Fibroblast of upper back skin (primary cell): ENCODE measurements around the gene SLC6A6.

Experiments
- DNase-seq: peaks from one replicate; pipeline ENCODE4 v3.0.0-alpha.2; 2013

Gene SLC6A6

DNA sequence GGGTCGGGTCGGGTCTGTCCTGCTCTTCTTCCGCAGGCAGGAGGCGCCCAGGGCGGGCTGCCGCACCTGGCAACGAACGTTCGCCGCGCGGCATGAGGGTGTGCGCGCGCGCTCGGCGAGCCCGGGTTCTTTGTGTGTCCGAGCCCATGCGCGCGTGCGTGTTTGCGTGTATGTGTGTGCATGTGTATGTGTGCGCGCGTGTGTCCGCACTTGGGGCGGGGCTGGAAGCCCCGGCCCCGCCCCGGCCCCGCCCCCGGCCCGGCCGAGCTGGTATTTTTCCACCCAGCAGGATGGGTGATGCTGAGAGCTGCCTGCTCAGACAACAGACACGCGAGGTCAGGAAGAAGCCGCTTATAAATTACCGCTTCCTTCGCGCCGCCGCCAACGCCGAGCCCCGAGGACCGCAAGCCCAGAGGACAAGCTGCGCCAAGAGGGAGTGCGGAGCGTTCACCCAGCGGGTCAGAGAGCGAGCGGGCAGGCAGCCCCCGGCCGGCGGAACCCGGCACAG is at the start of gene SLC6A6:
Gene SLC6A6 (plus strand): TSS at position 303 of the 508 bp plus-strand sequence. CDS start 41,029 bp downstream, outside the sequence.
- DNase-seq = peak; percentile 93

- DNase-seq = no peak
These were observed 48.9 kb upstream of the SLC6A6 start for GRCh38 chr3:14353502-14353901.

DNA sequence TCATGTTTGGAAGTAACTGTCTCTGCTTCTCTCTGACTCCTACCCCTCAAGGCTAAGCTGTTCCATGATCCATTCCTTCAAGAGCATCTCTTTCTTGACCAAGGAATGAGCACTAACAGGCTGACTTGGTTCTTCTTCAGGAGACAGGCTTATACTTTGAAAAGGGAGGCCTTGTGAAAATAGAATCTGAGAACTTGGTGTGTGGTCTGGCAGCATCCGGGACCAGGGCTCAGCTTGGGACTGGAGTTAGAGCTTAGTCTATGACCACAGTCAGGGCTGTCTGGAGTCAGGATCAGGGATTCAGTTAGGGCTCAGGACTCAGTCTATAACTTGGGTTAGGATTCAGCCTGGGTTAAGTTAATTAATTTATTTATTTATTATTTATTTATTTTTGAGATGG is 44.9 kb upstream of the SLC6A6 start:
- no peak for DNase-seq

DNA sequence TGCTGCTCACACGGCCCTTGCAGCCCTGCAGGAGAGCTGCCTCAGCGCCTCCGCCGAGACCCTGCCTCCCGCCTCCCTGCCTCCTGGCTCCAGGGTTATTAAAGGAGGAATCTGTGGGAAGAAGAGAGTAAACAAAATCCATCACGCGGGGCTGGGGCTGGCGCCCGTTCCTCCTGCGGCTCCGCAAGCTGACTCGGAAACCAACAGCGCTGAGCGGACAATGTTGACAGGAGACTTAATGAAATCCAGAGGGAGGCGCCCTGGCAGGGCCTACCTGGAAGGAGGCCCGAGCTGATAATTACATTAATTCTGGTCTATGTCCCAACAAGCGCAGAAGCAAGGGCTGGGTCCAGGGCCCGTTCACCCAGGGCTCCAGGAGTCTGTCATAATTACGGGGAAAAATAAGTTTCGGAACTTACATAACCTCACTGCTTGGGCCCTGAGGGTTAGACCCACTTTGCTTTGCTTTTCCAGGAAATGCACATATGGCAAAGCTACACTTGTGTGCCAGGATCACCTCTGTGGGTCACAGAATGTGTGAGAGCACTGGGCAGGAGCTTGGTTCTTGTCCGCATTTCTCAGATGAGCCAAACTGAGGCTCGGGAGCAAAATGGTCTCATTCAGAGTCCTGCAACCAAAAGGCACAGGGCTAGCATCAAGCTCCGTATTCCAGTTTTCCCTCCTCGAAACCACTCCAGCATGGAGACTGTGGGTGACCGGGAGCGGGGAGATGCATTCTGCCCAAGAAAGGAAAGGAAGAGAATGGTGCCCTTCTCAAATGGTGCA is 43.8 kb upstream of the SLC6A6 start:
- peak; percentile 69 for DNase-seq

GRCh38 chr3:14359348-14359747 is 43.1 kb upstream of the SLC6A6 start:
- no peak for DNase-seq

DNA sequence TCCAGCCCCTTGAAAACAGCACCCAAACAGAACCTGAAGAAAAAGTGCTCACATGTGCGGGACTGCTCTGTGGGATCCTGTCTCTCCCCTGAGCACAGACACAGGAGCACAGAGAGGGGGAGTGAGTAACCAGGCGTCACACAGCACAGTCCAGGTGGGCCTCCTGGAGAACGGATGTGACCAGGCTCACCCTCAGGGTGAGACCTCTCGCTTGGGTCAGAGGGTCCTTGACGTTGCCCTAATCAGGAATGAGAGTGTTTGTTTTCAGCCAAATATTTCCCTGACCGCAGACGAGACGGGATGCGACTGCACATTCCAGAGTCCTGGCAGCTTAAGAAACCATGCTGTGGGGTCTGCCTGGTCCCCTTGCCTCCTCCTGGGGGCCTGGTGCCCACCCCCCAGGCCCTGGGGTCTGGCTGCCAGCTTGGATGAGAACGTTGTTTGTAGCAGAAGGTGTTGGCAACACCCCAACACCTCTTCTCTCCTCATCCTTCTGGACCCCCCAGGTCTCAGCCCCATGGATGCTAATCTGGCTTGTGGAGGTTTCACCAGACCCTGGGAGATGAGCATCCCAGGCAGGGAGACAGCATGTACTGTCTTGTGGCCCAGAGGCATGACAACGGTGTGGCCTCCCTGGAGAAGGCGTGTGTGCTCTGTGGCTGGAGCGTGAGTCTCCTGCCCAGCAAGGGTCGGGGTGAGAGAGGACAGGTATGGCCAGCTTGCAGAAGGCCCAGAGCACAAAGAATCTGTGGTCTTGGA is 42.1 kb upstream of the SLC6A6 start:
- DNase-seq = peak; percentile 70

- no peak for DNase-seq
These were observed 41.2 kb upstream of the SLC6A6 start for GRCh38 chr3:14361068-14361677.

GRCh38 chr3:14362890-14363289 is 39.5 kb upstream of the SLC6A6 start:
- DNase-seq = no peak

DNA sequence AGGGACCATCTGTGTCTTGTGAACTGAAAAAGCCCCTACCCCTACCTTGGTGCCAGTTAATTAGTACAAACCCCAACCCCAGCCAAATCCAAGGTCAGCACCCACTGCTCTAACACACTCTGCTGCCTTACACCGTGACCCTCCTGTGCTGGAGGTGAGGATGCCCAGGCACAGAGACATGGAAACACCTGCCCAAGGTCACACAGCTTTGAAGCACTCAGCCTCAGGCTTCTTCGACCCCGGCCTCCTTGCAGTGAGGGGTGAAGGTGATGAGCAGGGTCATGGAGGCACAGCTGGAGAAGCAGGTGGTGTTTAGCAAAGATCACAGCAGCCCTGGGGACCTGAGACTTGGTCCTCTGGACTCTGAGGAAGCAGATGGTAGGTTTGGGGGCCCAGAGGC is 39.0 kb upstream of the SLC6A6 start:
- DNase-seq = no peak

DNA sequence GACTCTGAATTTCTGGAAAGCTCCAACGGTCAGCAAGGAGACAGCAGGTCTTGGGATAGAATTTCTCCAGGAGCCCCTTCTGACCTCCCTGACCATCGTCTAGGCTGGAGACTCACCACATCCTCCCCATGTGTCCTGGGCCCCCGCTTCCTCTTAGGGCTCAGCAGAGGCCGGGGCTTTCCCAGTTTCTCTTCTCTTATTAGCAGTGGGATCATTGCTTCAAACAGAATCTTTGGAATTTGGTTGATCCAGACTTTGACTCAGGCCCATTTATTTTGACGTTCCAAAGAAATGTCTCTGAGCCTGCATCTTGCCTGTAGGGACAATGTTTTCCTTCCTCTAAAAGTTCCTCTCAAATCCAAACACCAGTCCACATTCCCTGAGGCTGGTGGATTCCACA is 38.4 kb upstream of the SLC6A6 start:
- peak; percentile 34 for DNase-seq

DNA sequence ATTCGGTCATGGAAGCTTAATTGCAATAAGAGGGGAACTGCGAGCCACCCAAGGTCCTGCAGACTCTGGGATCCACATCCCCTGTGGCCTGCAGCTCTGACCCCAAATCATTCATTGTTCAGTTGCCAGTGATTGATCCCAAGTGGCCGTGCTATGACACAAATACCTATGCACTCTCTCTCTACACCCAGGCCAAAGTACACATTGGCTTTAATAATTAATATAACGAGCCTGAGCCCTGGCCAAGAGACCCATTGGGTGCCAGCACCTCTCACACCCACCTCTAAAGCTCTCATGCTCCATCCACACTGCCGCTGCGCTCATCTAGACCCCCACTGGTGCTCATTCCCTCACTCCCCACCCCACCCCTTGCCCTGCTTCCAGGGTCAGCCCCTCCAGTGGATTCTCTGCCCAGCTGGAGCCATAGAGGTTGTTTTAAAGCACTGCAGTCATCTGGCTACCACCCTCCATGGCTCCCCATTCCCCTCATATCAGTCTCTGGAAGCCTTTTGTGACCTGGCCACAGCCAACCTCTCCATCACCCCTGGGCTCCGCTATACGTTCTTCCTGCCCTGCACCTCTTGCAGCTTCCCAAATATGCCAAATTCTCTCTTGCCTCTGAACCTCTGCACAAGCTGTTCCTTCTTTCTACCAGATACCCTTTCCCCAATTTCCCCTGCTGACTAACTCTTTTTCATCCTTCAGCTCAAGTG is 37.7 kb upstream of the SLC6A6 start:
- DNase-seq = no peak

DNA sequence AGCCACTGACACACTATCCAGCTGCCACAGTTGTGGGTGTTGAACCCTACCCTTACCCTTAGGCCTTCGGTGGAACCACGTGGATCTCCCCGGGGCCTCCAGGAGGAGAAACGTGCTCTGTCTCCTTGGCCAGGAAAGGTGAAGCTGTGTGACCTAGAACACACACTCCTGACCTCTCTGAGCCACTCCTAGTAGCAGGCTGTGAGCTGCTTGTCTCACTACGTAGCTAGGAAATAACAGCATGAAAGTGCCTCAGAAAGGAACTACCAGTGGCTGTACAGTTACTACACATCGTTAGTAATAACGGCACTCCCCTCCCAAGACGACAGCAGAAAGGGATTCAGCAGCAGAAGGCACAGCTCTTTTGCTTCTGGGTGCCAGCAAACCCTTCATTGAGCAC is 36.2 kb upstream of the SLC6A6 start:
- DNase-seq = no peak

GRCh38 chr3:14366915-14367823 is 35.2 kb upstream of the SLC6A6 start:
- no peak for DNase-seq

DNA sequence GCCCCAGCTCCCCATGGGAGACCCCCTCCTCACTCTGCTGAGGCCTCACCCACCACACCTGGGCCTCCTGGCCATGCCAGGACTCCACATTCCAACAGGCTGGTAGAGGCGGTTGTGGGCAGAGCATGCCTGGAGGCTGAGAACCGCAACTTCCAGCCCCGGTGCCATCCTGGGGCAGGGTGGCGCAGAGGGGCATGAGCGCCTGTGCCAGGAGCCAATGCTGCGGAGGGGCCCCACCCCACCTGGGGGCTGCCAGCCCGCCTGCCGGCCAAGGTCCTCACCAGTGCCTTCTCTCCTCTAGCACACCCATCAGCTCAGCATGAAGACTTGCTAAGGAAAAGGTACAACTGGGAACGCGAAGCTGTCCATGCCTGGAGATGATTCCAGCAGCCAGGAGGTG is 34.3 kb upstream of the SLC6A6 start:
- no peak for DNase-seq

GRCh38 chr3:14368885-14369284 is 33.5 kb upstream of the SLC6A6 start:
- no peak for DNase-seq

DNA sequence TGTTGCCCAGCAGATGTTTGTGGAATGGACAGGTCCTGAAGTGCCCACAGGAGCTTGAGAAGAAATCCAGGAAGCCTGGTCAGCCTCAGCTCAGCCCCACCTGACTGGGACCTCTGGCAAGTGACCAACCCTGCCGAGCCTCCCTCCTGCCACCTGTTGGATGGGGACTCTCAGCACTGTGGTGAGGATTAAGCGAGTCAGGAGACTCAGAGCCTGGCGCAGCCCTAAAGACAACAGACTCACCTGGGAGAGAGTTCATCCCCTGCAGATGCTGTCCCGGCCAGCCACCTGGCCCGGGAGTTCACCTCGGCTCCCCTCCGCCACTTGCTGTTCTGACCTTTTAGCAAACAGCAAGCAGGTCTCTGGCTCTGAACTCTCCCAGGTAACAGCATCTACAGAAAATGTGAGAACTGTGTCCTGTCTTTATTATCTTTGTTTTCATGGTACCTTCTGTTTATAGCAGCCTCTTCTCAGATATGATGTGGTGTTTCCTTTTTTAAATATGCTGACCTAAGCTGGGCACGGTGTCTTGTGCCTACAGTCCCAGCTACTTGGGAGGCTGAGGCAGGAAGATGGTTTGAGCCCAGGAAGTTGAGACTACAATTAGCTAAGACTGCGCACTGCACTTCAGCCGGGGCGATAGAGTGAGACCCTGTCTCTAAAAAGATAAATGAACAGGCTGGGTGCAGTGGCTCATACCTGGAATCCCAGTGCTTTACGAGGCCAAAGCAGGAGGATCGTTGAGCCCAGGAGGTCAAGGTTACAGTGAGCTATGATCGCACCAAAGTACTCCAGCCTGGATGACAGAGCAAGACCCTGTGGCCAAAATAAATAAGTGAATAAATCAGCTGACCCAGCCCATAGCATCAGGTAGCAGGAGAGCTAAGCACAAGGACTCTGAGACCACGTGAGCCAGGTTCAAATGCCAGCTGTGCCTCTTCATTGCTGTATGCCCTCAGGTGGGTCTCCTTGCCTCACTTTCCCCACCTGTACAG is 32.4 kb upstream of the SLC6A6 start:
- no peak for DNase-seq

DNA sequence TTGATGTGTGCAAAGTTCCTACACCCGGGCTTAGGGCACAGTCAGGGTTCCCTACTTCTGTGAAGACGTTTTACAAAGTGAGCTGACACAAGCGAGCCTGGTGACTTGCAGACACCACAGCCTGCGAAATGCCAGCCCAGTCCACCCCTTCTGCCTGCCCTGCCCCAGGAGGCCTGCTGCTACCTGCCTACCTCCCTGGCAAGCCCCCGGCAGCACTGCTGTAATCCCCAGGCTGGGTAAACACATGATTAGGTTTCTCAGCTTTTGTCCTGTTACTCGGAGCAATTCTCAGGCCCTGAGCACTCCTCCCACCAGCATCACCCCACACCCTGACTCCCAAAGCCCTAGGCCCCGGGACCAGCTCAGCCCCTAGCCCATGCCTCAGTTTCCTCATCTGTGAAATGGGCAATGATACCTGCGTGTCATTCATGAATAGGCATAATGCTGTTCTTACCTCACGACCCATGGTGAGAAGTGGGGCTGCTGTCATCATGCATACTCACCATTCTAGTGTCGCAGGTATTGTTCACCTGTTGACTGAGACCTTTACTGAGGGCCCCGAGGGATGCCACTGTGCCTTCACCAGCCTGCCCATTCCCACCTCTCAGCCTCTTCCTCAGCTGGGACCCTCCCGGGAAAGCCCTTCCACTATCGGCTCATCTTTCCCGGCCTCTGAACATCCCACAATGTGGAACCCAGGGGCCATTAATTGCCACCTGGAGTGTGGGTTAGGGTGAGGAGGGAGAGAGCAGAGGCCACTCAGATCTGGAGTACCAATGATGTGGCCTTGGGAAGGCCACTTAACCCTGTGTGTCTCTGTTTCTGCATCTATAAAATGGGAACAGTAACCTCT is 31.5 kb upstream of the SLC6A6 start:
- DNase-seq = no peak

GRCh38 chr3:14371573-14372474 is 30.6 kb upstream of the SLC6A6 start:
- peak; percentile 24 for DNase-seq
